ENCODE results near the gene NR3C1. TPM values are rescaled to one million over a fixed set of nuclear protein-coding genes. Genes with fewer than 3 reads are reported as not detected.

NR3C1 gene
- total RNA-seq = 25.0 and 25.4 TPM in 2 replicates

GRCh38 chr5:143403593-143404415 is at the start of gene NR3C1:
TSS of gene NR3C1 (minus strand) at chr5:143403686. CDS start at chr5:143400839, 2,847 bp downstream.

